ENCODE measurements around the gene CYP2F1. TPM values are rescaled to one million over a fixed set of nuclear protein-coding genes. Genes with fewer than 3 reads are reported as not detected.
A peak's percentile ranks its signal among the peaks of the same experiment; 100 is the strongest.
"Not testable (repeated sequence)": the region's sequence is repeated elsewhere in the genome, so short reads cannot be mapped to it uniquely, and the experiment has no call there.

The CYP2F1 gene
- total and polyA plus RNA-seq, 2 of the 13 experiments (the other 11 are each of a cell fraction or from before 2014, with no cell fraction given): not detected

GRCh38 chr19:41127362-41127761 is 13.1 kb downstream of the CYP2F1 start:
- peak; percentile 44; the same call in 1 of the 2 replicates for TF ChIP-seq ZNF121 (CRISPR knock-in tag; IDR thresholded peaks at IDR 0.05)
- DNase-seq (ENCODE audit: low spot score); H2AFZ ChIP-seq (ENCODE audit: low read length); H3K27me3 ChIP-seq (ENCODE audit: control insufficient read depth in 1 of 2, insufficient read depth in 2 of 2, low read length in 2 of 2); ATAC-seq; intact Hi-C loops (cut with micrococcal nuclease; ENCODE audit: unreplicated experiment); POLR2A ChIA-PET; H3K36me3 ChIP-seq (replicated peaks in 1 of 2; ENCODE audit: control insufficient read depth in 1 of 2, insufficient read depth in 2 of 2, low read length in 2 of 2); H3K4me3 ChIP-seq (replicated peaks in 1 of 3; ENCODE audit: insufficient read depth in 1 of 3, low read depth in 2 of 3, low read length in 3 of 3); H3K9me3 ChIP-seq (ENCODE audit: low read length); H3K27ac ChIP-seq (ENCODE audit: extremely low read length, insufficient read depth, low read length); BruUV-seq (replicated peaks); FAIRE-seq; H3K79me2 ChIP-seq (ENCODE audit: insufficient read depth, low read length); H3K4me1 ChIP-seq (ENCODE audit: insufficient read depth, low read length); H4K20me1 ChIP-seq (ENCODE audit: insufficient read depth, low read length); H3K9ac ChIP-seq (ENCODE audit: insufficient read depth, low read depth, low read length): not testable (repeated sequence)
- CTCF ChIA-PET (ENCODE audit: low intra/inter-chr PET ratio, low total read pairs): interaction anchor here (1.2 to 3.1 kb wide), 3 partner anchors 17 to 181 kb away, joined by 4 to 16 read pairs (median 6); no protein-coding TSS in a partner anchor
- 68% methylated on average over 7 of the region's 7 CpGs for WGBS (ENCODE audit: low lambda C conversion rate)
- in situ Hi-C loops (cut with HindIII; ENCODE audit: extremely low pct_ligation_motif_present, low pct_unique_long_range_greater_than_20kb): loop anchor here (25.0 kb wide), 1 partner anchor 465 kb away; no protein-coding TSS in a partner anchor
- H3K4me2 ChIP-seq (ENCODE audit: low read depth, low read length): 0 out of 2 replicates have a peak overlapping the region, but pooled peaks have one; percentile 62

- H3K4me1 ChIP-seq (ENCODE audit: insufficient read depth, low read length); H3K9me3 ChIP-seq (ENCODE audit: low read length); H2AFZ ChIP-seq (ENCODE audit: low read length); H3K27ac ChIP-seq (ENCODE audit: extremely low read length, insufficient read depth, low read length); H3K9ac ChIP-seq (ENCODE audit: insufficient read depth, low read depth, low read length); H3K27me3 ChIP-seq (ENCODE audit: control insufficient read depth in 1 of 2, insufficient read depth in 2 of 2, low read length in 2 of 2); BruUV-seq (replicated peaks); H3K36me3 ChIP-seq (replicated peaks in 1 of 2; ENCODE audit: control insufficient read depth in 1 of 2, insufficient read depth in 2 of 2, low read length in 2 of 2); H3K79me2 ChIP-seq (ENCODE audit: insufficient read depth, low read length); H4K20me1 ChIP-seq (ENCODE audit: insufficient read depth, low read length); intact Hi-C loops (cut with micrococcal nuclease; ENCODE audit: unreplicated experiment); POLR2A ChIA-PET: not testable (repeated sequence)
- DNase-seq (ENCODE audit: low spot score) (peak; percentile 50), ATAC-seq (peak; percentile 98), FAIRE-seq (peak; percentile 81)
- CTCF ChIA-PET (ENCODE audit: low intra/inter-chr PET ratio, low total read pairs): interaction anchor here (0.7 to 3.1 kb wide), 2 partner anchors 16 to 314 kb away, joined by 3 to 16 read pairs; no protein-coding TSS in a partner anchor
- Histone ChIP-seq H3K4me2 (ENCODE audit: low read depth, low read length) (peak overlapping the region; percentile 62), H3K4me3 (replicated peaks in 1 of 3; ENCODE audit: insufficient read depth in 1 of 3, low read depth in 2 of 3, low read length in 3 of 3) (peak overlapping the region in 1 of 3 experiments; percentile 50; a peak in 1 of 6 replicates)
- in situ Hi-C loops (cut with HindIII; ENCODE audit: extremely low pct_ligation_motif_present, low pct_unique_long_range_greater_than_20kb): loop anchor here (25.0 kb wide), 1 partner anchor 466 kb away; no protein-coding TSS in a partner anchor
- WGBS (ENCODE audit: low lambda C conversion rate): 3% methylated on average over 10 of the region's 29 CpGs
- TF ChIP-seq GATAD2A (CRISPR knock-in tag; IDR thresholded peaks at IDR 0.05): 0 out of 2 replicates have a peak, but pooled peaks have one; percentile 24
- TF ChIP-seq ZNF687 (CRISPR knock-in tag; IDR thresholded peaks at IDR 0.05): peak; percentile 38; the same call in 1 of the 2 replicates
- peak; percentile 22; the same call in 1 of the 2 replicates for TF ChIP-seq HOXA3 (CRISPR knock-in tag; IDR thresholded peaks at IDR 0.05)
- 0 out of 2 replicates have a peak, but pooled peaks have one; percentile 30 for TF ChIP-seq DMAP1 (CRISPR knock-in tag; IDR thresholded peaks at IDR 0.05)
- peak; percentile 52; the same call in 1 of the 2 replicates for TF ChIP-seq ZNF800 (CRISPR knock-in tag; IDR thresholded peaks at IDR 0.05)
- TF ChIP-seq MYPOP (CRISPR knock-in tag; IDR thresholded peaks at IDR 0.05): peak; percentile 86; the same call in 1 of the 2 replicates
Measured at GRCh38 chr19:41127801-41128300, 13.6 kb downstream of the CYP2F1 start.

Measured in HepG2 (cell line).